HepG2 (cell line): ENCODE data around the gene UFSP2. TPM values are rescaled to one million over a fixed set of nuclear protein-coding genes. Genes with fewer than 3 reads are reported as not detected.

Experiments
- ATAC-seq: fragments of 200-7000 bp; cut with Tn5 transposase; 3 replicates; pipeline ENCODE4 v1.9.1; 2020; ENCODE audit warnings: mild to moderate bottlenecking, moderate library complexity
- BruUV-seq: library from RNA; stranded (reverse); fragments of 400-500 nt; replicated peaks from 2 replicates; lab custom pipeline; 2021; lab: Mats Ljungman, UMichigan
- CTCF ChIA-PET: fragments of 300-600 bp; formaldehyde crosslinking; extraction: SDS; loops from one replicate; lab custom pipeline; 2021; ENCODE audit warnings: low total read pairs, inconsistent platforms, low intra/inter-chr PET ratio; lab: Yijun Ruan, JAX
- POLR2A ChIA-PET: fragments of 350-600 bp; sonication (Branson Sonifier 250); formaldehyde crosslinking; loops from one replicate; lab custom pipeline; 2020; ENCODE audit warnings: antibody characterized with exemption, inconsistent platforms; lab: Yijun Ruan, JAX
- DNase-seq: peaks from one replicate; pipeline ENCODE4 v3.0.0-alpha.2; 2015; ENCODE audit warnings: low spot score
- FAIRE-seq: peaks from 3 replicates; lab custom pipeline; 2011; peaks lifted over from hg19 to GRCh38; lab: Jason Lieb, UNC
- H2AFZ ChIP-seq: one replicate; pipeline ENCODE4 v1.6.1; 2011; ENCODE audit warnings: low read length, inconsistent platforms
- H3K27ac ChIP-seq: fragments of 300-600 bp; 3 replicates; pipeline ENCODE4 v1.8.0; 2011; ENCODE audit warnings: mixed run types, mild to moderate bottlenecking, mixed read lengths, low read length, inconsistent platforms; ENCODE audit not compliant: insufficient read depth; ENCODE audit errors: extremely low read length
- H3K27me3 ChIP-seq, 2 experiments: fragments of 200-600 bp in 1 of 2; 2 replicates in 1 of 2; 3 replicates in 1 of 2; pipeline versions ENCODE4 v1.6.0 to v1.8.0; 2011; ENCODE audit warnings: low read length in 2 of 2, mild to moderate bottlenecking in 2 of 2, moderate library complexity in 2 of 2, inconsistent platforms in 1 of 2; ENCODE audit not compliant: insufficient read depth in 2 of 2, control insufficient read depth in 1 of 2
- H3K36me3 ChIP-seq, 2 experiments: fragments of 200-600 bp in 1 of 2; replicated peaks in 1 of 2; 2 replicates in 1 of 2; 3 replicates in 1 of 2; pipeline versions ENCODE4 v1.5.1 to v1.8.0; 2011; ENCODE audit warnings: low read length in 2 of 2, inconsistent platforms in 1 of 2; ENCODE audit not compliant: insufficient read depth in 2 of 2, control insufficient read depth in 1 of 2
- H3K4me1 ChIP-seq: 2 replicates; pipeline ENCODE4 v1.5.1; 2012; ENCODE audit warnings: low read length, inconsistent platforms; ENCODE audit not compliant: insufficient read depth
- H3K4me2 ChIP-seq: 2 replicates; pipeline ENCODE4 v1.6.0; 2011; ENCODE audit warnings: low read depth, low read length, inconsistent platforms
- H3K4me3 ChIP-seq, 3 experiments: fragments of 200-600 bp in 1 of 3; sonication (generic), shearing (Covaris generic) in 1 of 3; replicated peaks in 1 of 3; 2 replicates each; pipeline ENCODE4 v1.5.1; 2011 to 2016; ENCODE audit warnings: low read length in 3 of 3, inconsistent platforms in 2 of 3, low read depth in 2 of 3, mild to moderate bottlenecking in 2 of 3, control low read depth in 1 of 3, mixed read lengths in 1 of 3; ENCODE audit not compliant: insufficient read depth in 1 of 3
- H3K79me2 ChIP-seq: one replicate; pipeline ENCODE4 v1.6.1; 2011; ENCODE audit warnings: low read length, inconsistent platforms; ENCODE audit not compliant: insufficient read depth
- H3K9ac ChIP-seq: 2 replicates; pipeline ENCODE4 v1.6.0; 2011; ENCODE audit warnings: mild to moderate bottlenecking, low read depth, low read length, inconsistent platforms; ENCODE audit not compliant: insufficient read depth
- H3K9me3 ChIP-seq: 2 replicates; pipeline ENCODE4 v1.5.1; 2012; ENCODE audit warnings: mild to moderate bottlenecking, low read length
- H4K20me1 ChIP-seq: 2 replicates; pipeline ENCODE4 v1.6.0; 2011; ENCODE audit warnings: inconsistent platforms, mild to moderate bottlenecking, low read length, moderate library complexity; ENCODE audit not compliant: insufficient read depth
- ELF4 ChIP-seq: sonication (generic); formaldehyde crosslinking; IDR thresholded peaks from 2 replicates; pipeline ENCODE4 v1.5.0; 2020; ENCODE audit warnings: missing genetic modification reagents, mild to moderate bottlenecking, moderate library complexity, borderline replicate concordance
- KMT2A ChIP-seq: sonication (generic); formaldehyde crosslinking; IDR thresholded peaks from 2 replicates; pipeline ENCODE4 v1.4.0; 2020; ENCODE audit warnings: missing genetic modification reagents
- MEF2D ChIP-seq: sonication (generic); formaldehyde crosslinking; IDR thresholded peaks from 2 replicates; pipeline ENCODE4 v1.5.1; 2020; ENCODE audit warnings: mild to moderate bottlenecking, missing genetic modification reagents
- NFYB ChIP-seq: sonication (generic); formaldehyde crosslinking; IDR thresholded peaks from 2 replicates; pipeline ENCODE4 v1.4.0; 2020; ENCODE audit warnings: missing genetic modification reagents
- REL ChIP-seq: sonication (generic); formaldehyde crosslinking; conservative IDR thresholded peaks from 2 replicates; pipeline ENCODE4 v1.8.0; 2022; ENCODE audit warnings: mild to moderate bottlenecking, missing genetic modification reagents, moderate library complexity
- TARDBP ChIP-seq: sonication (generic); formaldehyde crosslinking; IDR thresholded peaks from 2 replicates; pipeline ENCODE4 v1.8.0; 2022; ENCODE audit warnings: mild to moderate bottlenecking, missing genetic modification reagents
- XBP1 ChIP-seq: sonication (generic); formaldehyde crosslinking; IDR thresholded peaks from 2 replicates; pipeline ENCODE4 v1.5.0; 2020; ENCODE audit warnings: missing genetic modification reagents
- ZNF562 ChIP-seq: sonication (generic); formaldehyde crosslinking; IDR thresholded peaks from 2 replicates; pipeline ENCODE4 v1.8.0; 2022; ENCODE audit warnings: missing genetic modification reagents, borderline replicate concordance
- ZNF720 ChIP-seq: sonication (generic); formaldehyde crosslinking; IDR thresholded peaks from 2 replicates; pipeline ENCODE4 v1.4.0; 2020; ENCODE audit warnings: missing genetic modification reagents
- WGBS: methylation state at CpG from one replicate; pipeline ENCODE4 v1.1.6; 2017; ENCODE audit warnings: low lambda C conversion rate; 5-methylcytosine and 5-hydroxymethylcytosine counted together
- in situ Hi-C: cut with HindIII; loops from 2 replicates; pipeline ENCODE4 v1.10.0; 2017; ENCODE audit warnings: low pct_unique_long_range_greater_than_20kb; ENCODE audit not compliant: extremely low pct_ligation_motif_present
- intact Hi-C: fragments of 100-400 bp; cut with micrococcal nuclease; formaldehyde crosslinking; loops from one replicate; pipeline ENCODE4 v1.10.0; 2022; ENCODE audit not compliant: unreplicated experiment
- polyA plus RNA-seq, 8 experiments: library from polyadenylated mRNA; depleted of rRNA in 3 of 8; stranded (reverse) in 7 of 8; unstranded in 1 of 8; fragments of >200 nt; fragmentation: Illumina TruSeq in 4 of 8; extraction: Trizol in 4 of 8; gene quantifications; 2 replicates each; pipeline versions ENCODE4 v1.2.1 to v1.2.3, GENCODE V29; 2011 to 2016; ENCODE audit warnings: low read depth in 4 of 8, missing spikeins in 1 of 8, mixed read lengths in 1 of 8; ENCODE audit not compliant: insufficient read depth in 1 of 8
- total RNA-seq, 5 experiments: library from RNA; depleted of rRNA; stranded (reverse); fragments of >200 nt; fragmentation: Illumina TruSeq; extraction: Trizol; gene quantifications; 2 replicates each; pipeline ENCODE4 v1.2.3, GENCODE V29; 2016; ENCODE audit warnings: low read depth in 1 of 5
- TF ChIP-seq, protein P1 (sequence below): sonication (generic); formaldehyde crosslinking; IDR thresholded peaks from 2 replicates; pipeline ENCODE4 v1.5.0; 2020; ENCODE audit warnings: mild to moderate bottlenecking, missing genetic modification reagents, borderline replicate concordance
- TF ChIP-seq, protein P2 (sequence below): sonication (generic); formaldehyde crosslinking; conservative IDR thresholded peaks from 2 replicates; pipeline ENCODE4 v1.4.0; 2020; ENCODE audit warnings: mild to moderate bottlenecking, missing genetic modification reagents, moderate library complexity
- TF ChIP-seq, protein P3 (sequence below): sonication (generic); formaldehyde crosslinking; IDR thresholded peaks from 2 replicates; pipeline ENCODE4 v1.9.0; 2022; ENCODE audit warnings: low read depth, missing genetic modification reagents

Gene UFSP2
- total and polyA plus RNA-seq, 2 of the 13 experiments (the other 11 are each of a cell fraction or from before 2014, with no cell fraction given), result 24.1 to 32.3 TPM

DNA sequence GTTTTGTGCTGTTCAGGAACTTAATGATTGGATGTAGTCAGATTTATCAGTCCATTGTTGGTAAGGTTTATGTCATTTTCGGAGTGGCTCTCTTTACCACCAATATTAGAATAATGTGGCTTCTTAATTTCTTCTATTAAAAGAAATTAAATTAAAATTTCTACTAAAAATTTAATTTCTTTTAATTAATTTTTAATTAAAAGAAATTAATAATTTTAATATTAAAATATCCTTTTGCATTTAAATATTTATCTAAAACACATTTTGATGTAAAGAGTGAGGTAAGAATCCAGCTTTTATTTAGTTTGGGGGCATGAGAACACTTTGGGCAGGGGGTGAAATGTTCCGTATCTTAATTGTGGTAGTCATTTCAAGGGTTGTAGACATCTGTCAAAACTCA is 15.7 kb upstream of the UFSP2 start:
- H3K9ac ChIP-seq, result no peak overlapping the region
- ChIA-PET CTCF (no interaction called here), POLR2A (no interaction called here)
- H3K4me1 ChIP-seq, result no peaks in the 10 kb centered on the region
- no peaks in the 10 kb centered on the region for H3K36me3 ChIP-seq
- H2AFZ ChIP-seq, result no peak overlapping the region
- H3K4me2 ChIP-seq, result no peak overlapping the region
- 53% methylated on average over 2 of the region's 2 CpGs for WGBS
- intact Hi-C loops (no loop called here), in situ Hi-C loops (no loop called here)
- no peak overlapping the region for H3K27ac ChIP-seq
- BruUV-seq, result no TSS peak
- no peak for ATAC-seq
- DNase-seq, result no peak
- no peak overlapping the region for H3K4me3 ChIP-seq
- no peaks in the 10 kb centered on the region for H4K20me1 ChIP-seq
- H3K79me2 ChIP-seq, result no peaks in the 10 kb centered on the region
- H3K9me3 ChIP-seq, result no peaks in the 10 kb centered on the region
- H3K27me3 ChIP-seq, result no peaks in the 10 kb centered on the region
- FAIRE-seq, result no peak
- TF ChIP-seq ZNF562 (CRISPR knock-in tag) (no peak), NFYB (CRISPR knock-in tag) (no peak), ZNF720 (no peak), ELF4 (no peak), XBP1 (no peak), KMT2A (no peak), TARDBP (CRISPR knock-in tag) (no peak), REL (CRISPR knock-in tag) (no peak), MEF2D (CRISPR knock-in tag) (no peak)
- TF ChIP-seq, protein P1, sequence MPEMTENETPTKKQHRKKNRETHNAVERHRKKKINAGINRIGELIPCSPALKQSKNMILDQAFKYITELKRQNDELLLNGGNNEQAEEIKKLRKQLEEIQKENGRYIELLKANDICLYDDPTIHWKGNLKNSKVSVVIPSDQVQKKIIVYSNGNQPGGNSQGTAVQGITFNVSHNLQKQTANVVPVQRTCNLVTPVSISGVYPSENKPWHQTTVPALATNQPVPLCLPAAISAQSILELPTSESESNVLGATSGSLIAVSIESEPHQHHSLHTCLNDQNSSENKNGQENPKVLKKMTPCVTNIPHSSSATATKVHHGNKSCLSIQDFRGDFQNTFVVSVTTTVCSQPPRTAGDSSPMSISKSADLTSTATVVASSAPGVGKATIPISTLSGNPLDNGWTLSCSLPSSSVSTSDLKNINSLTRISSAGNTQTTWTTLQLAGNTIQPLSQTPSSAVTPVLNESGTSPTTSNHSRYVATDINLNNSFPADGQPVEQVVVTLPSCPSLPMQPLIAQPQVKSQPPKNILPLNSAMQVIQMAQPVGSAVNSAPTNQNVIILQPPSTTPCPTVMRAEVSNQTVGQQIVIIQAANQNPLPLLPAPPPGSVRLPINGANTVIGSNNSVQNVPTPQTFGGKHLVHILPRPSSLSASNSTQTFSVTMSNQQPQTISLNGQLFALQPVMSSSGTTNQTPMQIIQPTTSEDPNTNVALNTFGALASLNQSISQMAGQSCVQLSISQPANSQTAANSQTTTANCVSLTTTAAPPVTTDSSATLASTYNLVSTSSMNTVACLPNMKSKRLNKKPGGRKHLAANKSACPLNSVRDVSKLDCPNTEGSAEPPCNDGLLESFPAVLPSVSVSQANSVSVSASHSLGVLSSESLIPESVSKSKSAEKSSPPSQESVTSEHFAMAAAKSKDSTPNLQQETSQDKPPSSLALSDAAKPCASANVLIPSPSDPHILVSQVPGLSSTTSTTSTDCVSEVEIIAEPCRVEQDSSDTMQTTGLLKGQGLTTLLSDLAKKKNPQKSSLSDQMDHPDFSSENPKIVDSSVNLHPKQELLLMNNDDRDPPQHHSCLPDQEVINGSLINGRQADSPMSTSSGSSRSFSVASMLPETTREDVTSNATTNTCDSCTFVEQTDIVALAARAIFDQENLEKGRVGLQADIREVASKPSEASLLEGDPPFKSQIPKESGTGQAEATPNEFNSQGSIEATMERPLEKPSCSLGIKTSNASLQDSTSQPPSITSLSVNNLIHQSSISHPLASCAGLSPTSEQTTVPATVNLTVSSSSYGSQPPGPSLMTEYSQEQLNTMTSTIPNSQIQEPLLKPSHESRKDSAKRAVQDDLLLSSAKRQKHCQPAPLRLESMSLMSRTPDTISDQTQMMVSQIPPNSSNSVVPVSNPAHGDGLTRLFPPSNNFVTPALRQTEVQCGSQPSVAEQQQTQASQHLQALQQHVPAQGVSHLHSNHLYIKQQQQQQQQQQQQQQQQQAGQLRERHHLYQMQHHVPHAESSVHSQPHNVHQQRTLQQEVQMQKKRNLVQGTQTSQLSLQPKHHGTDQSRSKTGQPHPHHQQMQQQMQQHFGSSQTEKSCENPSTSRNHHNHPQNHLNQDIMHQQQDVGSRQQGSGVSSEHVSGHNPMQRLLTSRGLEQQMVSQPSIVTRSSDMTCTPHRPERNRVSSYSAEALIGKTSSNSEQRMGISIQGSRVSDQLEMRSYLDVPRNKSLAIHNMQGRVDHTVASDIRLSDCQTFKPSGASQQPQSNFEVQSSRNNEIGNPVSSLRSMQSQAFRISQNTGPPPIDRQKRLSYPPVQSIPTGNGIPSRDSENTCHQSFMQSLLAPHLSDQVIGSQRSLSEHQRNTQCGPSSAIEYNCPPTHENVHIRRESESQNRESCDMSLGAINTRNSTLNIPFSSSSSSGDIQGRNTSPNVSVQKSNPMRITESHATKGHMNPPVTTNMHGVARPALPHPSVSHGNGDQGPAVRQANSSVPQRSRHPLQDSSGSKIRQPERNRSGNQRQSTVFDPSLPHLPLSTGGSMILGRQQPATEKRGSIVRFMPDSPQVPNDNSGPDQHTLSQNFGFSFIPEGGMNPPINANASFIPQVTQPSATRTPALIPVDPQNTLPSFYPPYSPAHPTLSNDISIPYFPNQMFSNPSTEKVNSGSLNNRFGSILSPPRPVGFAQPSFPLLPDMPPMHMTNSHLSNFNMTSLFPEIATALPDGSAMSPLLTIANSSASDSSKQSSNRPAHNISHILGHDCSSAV (CRISPR knock-in tag), result no peak
- TF ChIP-seq, protein P2, sequence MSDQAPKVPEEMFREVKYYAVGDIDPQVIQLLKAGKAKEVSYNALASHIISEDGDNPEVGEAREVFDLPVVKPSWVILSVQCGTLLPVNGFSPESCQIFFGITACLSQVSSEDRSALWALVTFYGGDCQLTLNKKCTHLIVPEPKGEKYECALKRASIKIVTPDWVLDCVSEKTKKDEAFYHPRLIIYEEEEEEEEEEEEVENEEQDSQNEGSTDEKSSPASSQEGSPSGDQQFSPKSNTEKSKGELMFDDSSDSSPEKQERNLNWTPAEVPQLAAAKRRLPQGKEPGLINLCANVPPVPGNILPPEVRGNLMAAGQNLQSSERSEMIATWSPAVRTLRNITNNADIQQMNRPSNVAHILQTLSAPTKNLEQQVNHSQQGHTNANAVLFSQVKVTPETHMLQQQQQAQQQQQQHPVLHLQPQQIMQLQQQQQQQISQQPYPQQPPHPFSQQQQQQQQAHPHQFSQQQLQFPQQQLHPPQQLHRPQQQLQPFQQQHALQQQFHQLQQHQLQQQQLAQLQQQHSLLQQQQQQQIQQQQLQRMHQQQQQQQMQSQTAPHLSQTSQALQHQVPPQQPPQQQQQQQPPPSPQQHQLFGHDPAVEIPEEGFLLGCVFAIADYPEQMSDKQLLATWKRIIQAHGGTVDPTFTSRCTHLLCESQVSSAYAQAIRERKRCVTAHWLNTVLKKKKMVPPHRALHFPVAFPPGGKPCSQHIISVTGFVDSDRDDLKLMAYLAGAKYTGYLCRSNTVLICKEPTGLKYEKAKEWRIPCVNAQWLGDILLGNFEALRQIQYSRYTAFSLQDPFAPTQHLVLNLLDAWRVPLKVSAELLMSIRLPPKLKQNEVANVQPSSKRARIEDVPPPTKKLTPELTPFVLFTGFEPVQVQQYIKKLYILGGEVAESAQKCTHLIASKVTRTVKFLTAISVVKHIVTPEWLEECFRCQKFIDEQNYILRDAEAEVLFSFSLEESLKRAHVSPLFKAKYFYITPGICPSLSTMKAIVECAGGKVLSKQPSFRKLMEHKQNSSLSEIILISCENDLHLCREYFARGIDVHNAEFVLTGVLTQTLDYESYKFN (CRISPR knock-in tag), result no peak
- TF ChIP-seq, protein P3, sequence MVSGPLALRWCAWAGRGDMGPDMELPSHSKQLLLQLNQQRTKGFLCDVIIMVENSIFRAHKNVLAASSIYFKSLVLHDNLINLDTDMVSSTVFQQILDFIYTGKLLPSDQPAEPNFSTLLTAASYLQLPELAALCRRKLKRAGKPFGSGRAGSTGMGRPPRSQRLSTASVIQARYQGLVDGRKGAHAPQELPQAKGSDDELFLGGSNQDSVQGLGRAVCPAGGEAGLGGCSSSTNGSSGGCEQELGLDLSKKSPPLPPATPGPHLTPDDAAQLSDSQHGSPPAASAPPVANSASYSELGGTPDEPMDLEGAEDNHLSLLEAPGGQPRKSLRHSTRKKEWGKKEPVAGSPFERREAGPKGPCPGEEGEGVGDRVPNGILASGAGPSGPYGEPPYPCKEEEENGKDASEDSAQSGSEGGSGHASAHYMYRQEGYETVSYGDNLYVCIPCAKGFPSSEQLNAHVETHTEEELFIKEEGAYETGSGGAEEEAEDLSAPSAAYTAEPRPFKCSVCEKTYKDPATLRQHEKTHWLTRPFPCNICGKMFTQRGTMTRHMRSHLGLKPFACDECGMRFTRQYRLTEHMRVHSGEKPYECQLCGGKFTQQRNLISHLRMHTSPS (CRISPR knock-in tag), result no peak
